GM18517 (cell line): Measurements from ENCODE around the gene PARVA.

Experiments used
- ATAC-seq: cut with Tn5 transposase; IDR thresholded peaks from one replicate; pipeline ENCODE4 v1.9.1; 2021; ENCODE audit warnings: mild to moderate bottlenecking, moderate library complexity; ENCODE audit not compliant: unreplicated experiment

PARVA gene

DNA sequence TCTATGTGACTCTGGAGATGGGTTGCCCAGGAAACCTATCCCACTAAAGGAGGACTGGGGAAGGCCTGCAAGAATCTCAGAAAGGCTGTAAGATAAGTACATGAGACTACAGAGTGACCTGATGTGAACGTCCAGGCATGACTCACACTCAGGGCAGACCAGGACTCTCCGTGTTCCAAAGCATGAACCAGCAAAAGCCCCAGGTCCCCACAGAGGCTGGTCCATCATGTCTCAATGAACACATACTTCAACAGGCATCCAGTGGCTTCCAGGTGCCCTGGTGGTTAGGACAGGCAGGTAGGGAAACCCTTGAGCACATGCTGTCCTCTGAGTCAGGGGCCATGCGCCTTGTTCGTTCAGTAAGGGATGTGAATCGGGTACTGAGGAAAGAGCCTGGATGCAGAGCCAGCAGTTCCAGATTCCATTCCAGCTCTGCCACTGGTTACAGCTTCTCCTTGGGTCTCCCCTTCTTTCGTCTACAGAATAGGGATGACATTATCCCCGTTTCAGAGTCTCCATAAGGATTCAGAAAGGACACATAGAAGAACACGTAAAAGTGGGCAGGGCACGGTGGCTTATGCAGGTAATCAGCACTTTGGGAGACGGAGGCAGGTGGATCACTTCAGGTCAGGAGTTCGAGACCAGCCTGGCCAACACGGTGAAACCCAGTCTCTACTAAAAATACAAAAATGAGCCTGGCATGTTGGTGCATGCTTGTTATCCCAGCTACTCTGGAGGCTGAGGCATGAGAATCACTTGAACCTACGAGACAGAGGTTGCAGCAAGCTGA, 167.8 kb downstream of the PARVA start:
- ATAC-seq: no peak

DNA sequence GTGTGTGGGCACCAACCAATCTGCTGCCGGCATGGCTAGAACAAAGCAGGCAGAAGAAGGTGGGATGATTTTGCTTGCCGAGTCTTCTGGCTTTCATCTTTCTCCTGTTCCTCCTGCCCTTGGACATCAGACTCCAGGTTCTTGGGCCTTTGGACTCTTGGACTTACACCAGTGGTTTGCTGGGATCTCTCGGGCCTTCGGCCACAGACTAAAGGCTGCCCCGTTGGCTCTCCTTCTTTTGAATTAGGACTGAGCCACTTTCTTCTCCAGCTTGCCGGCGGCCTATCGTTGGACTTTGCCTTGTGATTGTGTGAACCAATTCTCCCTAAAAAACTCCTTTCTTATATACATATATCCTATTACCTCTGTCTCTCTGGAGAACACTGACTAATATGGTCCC, 168.8 kb downstream of the PARVA start:
- no peak for ATAC-seq

GRCh38 chr11:12546660-12547059, 169.3 kb downstream of the PARVA start:
- ATAC-seq: no peak

GRCh38 chr11:12547953-12548650, 170.7 kb downstream of the PARVA start:
- no peak for ATAC-seq

GRCh38 chr11:12552692-12553091, 175.3 kb downstream of the PARVA start:
- no peak for ATAC-seq

DNA sequence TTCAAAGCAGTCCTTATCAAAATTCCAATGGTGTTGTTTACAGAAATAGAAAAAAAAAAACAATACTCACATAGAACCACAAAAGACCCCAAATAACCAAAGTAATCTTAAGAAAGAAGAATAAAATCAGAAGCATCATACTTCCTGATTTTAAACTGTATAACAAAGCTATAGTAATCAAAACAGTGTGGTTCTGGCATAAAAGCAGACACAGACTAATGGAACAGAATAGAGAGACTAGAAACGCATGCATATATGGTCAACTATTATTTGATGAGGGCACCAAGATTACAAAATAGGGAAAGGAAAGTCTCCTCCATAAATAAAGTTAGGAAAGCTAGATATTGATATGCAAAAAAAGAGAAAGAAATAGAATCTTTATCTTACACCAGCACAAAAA, 176.8 kb downstream of the PARVA start:
- no peak for ATAC-seq

- ATAC-seq: no peak
Observed at GRCh38 chr11:12556155-12556554, 178.8 kb downstream of the PARVA start.

DNA sequence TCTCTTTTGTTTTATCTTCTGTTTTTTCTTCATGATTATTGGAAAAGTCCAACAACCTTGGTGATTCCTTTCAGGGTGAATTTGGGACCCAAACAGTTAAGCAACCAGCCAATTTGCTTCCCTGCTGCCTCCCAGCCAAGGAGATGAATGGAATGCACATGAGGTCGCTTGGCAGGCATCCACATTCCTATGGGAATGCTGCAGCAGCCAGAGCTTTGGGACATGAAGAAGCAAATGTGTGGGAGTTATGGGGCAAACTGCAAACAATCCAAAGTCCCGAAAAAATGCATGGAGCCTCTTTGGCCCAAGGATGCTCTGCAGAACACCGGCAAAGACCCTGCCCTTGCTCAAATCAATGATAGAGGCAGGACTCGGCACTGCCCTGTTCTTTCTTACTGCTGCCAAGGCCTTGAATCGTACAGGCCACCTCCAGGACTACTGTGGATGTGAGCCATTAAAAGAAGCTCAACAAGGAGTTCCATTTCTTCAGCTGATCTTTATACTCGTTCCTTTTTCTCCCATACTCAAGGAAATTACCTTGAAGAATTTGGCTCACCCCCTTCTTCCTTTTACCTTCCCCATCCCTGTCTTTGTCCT, 179.5 kb downstream of the PARVA start:
- ATAC-seq: no peak

GRCh38 chr11:12559011-12559410, 181.6 kb downstream of the PARVA start:
- ATAC-seq: no peak

DNA sequence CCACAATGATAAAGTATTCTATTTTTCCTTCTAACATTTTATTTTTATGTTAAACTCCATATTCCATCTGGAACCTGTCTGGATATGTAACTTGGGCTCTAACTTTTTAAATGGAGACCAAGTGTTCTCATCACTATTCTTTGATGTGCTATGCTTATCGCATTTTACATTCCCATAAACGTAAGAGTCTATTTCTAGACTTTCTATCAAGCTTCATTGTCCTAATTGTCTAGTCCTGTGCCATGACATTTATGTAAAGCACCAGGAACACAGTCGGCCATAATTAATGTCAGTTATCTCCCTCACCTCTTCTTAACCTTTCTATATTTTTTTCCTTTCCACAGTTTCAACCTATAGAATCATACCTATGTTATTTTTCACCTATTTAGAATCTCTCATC, 183.0 kb downstream of the PARVA start:
- no peak for ATAC-seq

DNA sequence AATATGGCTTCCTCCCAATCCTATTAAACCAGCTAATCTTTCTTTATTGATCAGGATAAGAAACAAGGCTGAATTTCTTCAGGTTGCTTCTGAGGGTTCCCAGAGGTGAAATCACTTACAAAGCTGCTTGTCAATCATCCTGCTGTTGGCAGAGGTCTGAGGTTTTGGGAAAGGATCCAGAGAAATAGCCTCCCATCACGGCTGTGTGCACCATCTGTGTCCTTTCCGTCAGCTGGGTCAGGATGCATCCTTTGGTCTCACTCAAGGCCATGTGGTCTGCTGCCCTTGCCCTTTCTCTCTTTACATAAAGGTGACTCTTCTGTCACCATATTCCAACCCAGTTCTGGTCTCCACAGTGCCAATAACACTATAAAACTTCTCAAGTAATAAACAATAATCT, 183.5 kb downstream of the PARVA start:
- ATAC-seq: no peak

DNA sequence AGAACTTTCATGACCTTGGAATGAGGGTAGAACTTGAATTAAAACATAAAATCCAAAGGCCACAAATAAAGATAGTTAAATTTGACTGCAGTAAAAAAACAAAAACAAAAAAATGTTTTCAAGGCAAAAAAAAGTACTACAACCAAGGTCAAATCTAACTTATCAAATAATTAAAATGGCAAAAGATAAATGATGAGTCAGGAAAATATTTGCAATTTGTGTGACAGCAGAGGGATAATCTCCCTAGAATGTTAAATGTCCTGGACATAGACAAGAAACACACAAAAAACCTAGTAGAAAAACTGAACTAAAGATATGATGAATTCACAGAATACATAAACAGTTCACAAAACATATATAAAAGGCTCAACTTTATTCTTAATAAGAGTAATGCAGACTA, 186.6 kb downstream of the PARVA start:
- no peak for ATAC-seq

- ATAC-seq: no peak
Observed at GRCh38 chr11:12565406-12565805, 188.0 kb downstream of the PARVA start.

DNA sequence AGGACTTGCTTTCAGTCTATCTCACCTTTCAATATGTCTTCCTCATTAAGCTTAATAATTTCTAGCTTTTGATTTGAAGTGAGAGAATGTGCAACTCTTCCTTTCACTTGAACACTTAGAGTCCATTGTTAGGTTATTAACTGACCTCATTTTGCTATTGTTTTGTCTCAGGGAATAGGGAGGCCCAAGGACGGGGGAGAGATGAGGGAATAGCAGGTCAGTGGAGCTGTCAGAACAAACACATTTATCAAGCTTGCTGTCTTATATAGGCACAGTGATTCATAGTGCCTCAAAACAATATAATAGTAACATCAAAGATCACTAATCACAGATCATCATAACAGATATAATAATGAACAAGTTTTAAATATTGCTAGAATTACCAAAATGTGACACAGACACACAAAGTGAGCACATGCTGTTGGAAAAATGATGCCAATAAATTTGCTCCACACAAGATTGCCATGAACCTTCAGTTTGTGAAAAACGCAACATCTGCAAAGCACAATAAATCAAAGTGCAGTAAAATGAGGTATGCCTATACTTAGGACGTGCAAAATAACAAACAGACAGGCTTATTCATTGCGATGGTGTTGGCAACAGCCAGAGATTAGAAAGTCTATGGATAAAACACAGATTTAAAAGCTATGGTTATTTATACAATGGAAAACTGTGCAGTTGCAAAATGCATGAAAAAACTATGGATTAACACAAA, 190.5 kb downstream of the PARVA start:
- ATAC-seq: no peak

DNA sequence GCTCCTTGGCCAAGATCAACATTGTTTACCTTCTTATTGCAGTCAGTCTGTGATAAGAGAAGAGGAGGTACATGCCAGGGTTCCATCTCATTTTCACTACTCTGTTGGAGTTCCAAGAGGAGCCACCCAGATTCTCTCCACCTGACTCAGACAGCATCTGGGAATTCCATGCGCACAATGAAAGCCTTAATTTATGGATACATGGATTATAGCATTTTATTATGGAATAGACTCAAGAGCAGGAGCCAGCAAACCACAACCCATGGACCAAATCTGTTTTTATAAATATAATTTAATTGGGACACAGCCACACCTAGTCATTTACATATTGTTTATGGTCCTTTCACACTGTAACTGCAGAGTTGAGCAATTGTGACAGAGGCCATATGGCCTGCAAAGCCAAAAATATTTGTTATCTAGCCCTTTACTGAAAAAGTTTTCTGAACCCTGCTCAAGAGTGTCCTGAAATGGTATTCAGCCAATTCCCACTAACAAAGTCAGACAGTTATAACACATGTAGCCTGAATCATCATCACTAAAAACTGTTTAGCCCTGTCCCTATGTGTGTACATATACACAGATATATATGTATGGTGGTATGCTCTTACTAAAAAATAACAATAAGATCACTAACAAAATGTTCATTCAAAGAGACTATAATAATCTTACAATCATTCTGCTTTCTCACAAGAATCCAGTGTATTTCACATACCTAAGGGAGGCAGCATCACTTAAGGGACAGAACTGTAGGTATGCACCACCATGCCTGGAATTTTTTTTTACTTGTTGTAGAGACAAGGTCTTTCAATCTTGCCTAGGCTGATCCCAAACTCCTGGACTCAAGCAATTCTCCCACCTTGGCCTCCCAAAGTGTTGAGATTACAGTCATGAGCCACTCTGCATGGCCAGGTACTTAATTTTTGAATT, 192.4 kb downstream of the PARVA start:
- ATAC-seq: no peak

GRCh38 chr11:12573707-12574485, 196.5 kb downstream of the PARVA start:
- no peak for ATAC-seq

GRCh38 chr11:12577725-12578644, 200.6 kb downstream of the PARVA start:
- no peak for ATAC-seq

GRCh38 chr11:12581416-12581815, 204.0 kb downstream of the PARVA start:
- ATAC-seq: no peak

GRCh38 chr11:12581923-12582322, 204.6 kb downstream of the PARVA start:
- no peak for ATAC-seq
